ENCODE data around the gene OTOP3.

DNA sequence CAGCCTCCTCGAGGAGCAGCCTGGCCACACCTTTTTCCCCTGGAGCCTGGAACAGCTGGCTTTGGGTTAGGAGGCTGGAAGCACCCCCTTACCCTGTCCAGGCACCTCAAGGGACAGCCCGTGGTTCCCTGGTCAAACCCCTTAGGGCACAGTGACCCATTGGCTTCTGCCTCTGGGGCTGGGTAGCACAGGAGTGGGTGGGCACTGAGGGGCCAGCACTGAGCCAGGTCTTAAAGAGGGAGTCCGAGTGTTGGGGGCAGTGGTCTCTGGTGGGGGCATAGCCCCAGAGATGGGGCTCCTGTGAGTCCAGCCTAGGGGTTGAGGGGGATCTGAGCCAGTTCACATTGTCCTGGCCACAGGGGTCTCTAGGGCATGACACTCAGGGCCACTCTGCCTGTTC, 15.4 kb downstream of the OTOP3 start:
- TF ChIP-seq ISL1 (CRISPR knock-in tag; IDR thresholded peaks at IDR 0.05) (no peak), ESRRG (CRISPR knock-in tag; IDR thresholded peaks at IDR 0.05) (no peak), PATZ1 (CRISPR knock-in tag; IDR thresholded peaks at IDR 0.05; ENCODE audit: borderline replicate concordance) (no peak), OSR1 (CRISPR knock-in tag; IDR thresholded peaks at IDR 0.05) (no peak), ZNF70 (CRISPR knock-in tag; IDR thresholded peaks at IDR 0.05) (no peak), ZNF8 (CRISPR knock-in tag; IDR thresholded peaks at IDR 0.05) (no peak), TSHZ2 (CRISPR knock-in tag; IDR thresholded peaks at IDR 0.05) (no peak), ZFP3 (CRISPR knock-in tag; IDR thresholded peaks at IDR 0.05) (no peak), RARB (CRISPR knock-in tag; IDR thresholded peaks at IDR 0.05) (no peak), TOX (CRISPR knock-in tag; IDR thresholded peaks at IDR 0.05; ENCODE audit: borderline replicate concordance) (no peak), SNAI2 (CRISPR knock-in tag; IDR thresholded peaks at IDR 0.05) (no peak), CSDC2 (CRISPR knock-in tag; IDR thresholded peaks at IDR 0.05) (no peak)
- TF ChIP-seq, protein P1, sequence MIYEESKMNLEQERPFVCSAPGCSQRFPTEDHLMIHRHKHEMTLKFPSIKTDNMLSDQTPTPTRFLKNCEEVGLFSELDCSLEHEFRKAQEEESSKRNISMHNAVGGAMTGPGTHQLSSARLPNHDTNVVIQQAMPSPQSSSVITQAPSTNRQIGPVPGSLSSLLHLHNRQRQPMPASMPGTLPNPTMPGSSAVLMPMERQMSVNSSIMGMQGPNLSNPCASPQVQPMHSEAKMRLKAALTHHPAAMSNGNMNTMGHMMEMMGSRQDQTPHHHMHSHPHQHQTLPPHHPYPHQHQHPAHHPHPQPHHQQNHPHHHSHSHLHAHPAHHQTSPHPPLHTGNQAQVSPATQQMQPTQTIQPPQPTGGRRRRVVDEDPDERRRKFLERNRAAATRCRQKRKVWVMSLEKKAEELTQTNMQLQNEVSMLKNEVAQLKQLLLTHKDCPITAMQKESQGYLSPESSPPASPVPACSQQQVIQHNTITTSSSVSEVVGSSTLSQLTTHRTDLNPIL (CRISPR knock-in tag; IDR thresholded peaks at IDR 0.05; ENCODE audit: low read depth) = no peak
- TF ChIP-seq, protein P2, sequence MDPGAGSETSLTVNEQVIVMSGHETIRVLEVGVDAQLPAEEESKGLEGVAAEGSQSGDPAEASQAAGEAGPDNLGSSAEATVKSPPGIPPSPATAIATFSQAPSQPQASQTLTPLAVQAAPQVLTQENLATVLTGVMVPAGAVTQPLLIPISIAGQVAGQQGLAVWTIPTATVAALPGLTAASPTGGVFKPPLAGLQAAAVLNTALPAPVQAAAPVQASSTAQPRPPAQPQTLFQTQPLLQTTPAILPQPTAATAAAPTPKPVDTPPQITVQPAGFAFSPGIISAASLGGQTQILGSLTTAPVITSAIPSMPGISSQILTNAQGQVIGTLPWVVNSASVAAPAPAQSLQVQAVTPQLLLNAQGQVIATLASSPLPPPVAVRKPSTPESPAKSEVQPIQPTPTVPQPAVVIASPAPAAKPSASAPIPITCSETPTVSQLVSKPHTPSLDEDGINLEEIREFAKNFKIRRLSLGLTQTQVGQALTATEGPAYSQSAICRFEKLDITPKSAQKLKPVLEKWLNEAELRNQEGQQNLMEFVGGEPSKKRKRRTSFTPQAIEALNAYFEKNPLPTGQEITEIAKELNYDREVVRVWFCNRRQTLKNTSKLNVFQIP (CRISPR knock-in tag; IDR thresholded peaks at IDR 0.05; ENCODE audit: borderline replicate concordance, low read depth) = no peak
